Tibial nerve (tissue), 4 donors: Measurements from ENCODE around the gene PTBP3.

Experiments used
- CTCF ChIP-seq, 5 experiments: fragments of 200-600 bp in 3 of 5; fragments of 450-650 bp in 2 of 5; sonication (generic) in 3 of 5; IDR thresholded peaks; one replicate each; pipeline ENCODE4 v1.5.1; 2016 to 2019; ENCODE audit warnings: antibody characterized with exemption in 5 of 5, mild to moderate bottlenecking in 3 of 5, moderate library complexity in 2 of 5
- EP300 ChIP-seq, 2 donors: sonication (generic); formaldehyde crosslinking; IDR thresholded peaks; one replicate each; pipeline ENCODE4 v1.6.1; 2017; ENCODE audit warnings: antibody characterized with exemption in 2 of 2, mild to moderate bottlenecking in 1 of 2
- POLR2A ChIP-seq, 2 donors: fragments of 450-650 bp; IDR thresholded peaks; one replicate each; pipeline ENCODE4 v1.6.1; 2017; ENCODE audit warnings: antibody characterized with exemption in 2 of 2, mild to moderate bottlenecking in 2 of 2, moderate library complexity in 2 of 2

GRCh38 chr9:112278152-112278551 lies 55.3 kb downstream of the PTBP3 start:
- TF ChIP-seq CTCF (IDR thresholded peaks at IDR 0.05) (no peak), EP300 (IDR thresholded peaks at IDR 0.05) (no peak), POLR2A (IDR thresholded peaks at IDR 0.05) (no peak)
